Fibroblast of skin of abdomen (primary cell): ENCODE data around the gene PLEKHO1.
"Not testable (repeated sequence)": the region's sequence is repeated elsewhere in the genome, so short reads cannot be mapped to it uniquely, and the experiment has no call there.

Experiments
- DNase-seq: peaks from one replicate; pipeline ENCODE4 v3.0.0-alpha.2; 2013

Gene PLEKHO1

DNA sequence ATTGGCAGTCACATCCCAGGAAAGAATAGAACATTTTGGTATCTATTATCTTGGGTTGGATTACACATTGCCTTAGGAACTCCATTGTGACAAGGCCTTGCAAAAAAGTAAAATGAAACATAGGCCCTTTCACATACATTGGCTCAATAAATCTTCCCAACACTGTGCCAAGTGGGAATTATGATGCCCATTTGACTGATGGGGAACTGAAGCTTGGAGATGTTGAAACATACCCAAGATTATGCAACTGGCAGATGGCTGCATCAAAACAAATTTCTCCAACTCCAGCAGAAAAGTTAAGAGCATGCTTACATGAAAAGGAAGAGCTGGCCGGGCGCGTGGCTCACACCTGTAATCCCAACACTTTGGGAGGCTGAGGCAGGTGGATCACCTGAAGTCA lies 26.9 kb downstream of the PLEKHO1 start:
- no peak for DNase-seq

- DNase-seq, result no peak
Measured at GRCh38 chr1:150178548-150178947, 28.8 kb downstream of the PLEKHO1 start.

- no peak for DNase-seq
Measured at GRCh38 chr1:150179867-150180266, 30.2 kb downstream of the PLEKHO1 start.

- DNase-seq, result no peak
Measured at GRCh38 chr1:150180474-150180873, 30.8 kb downstream of the PLEKHO1 start.

DNA sequence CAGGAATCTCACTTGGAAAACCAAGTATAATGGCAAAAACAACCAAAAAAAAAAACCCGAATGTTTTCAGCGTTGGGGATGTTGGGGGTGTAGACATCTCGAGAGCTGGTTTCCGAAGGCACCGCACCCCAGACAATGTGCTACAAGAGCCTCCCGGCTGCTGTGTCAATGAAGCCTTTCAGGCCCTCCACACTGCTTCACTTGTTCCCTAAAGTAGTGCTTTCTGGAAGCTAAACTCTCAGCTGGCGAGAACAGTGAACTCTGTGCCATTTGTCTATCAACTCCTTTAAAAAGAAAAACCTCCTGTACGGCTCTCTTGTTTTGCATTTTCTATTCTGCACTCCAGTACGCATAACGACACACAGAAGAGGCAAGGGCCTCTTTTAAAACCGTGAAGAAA lies 32.5 kb downstream of the PLEKHO1 start:
- no peak for DNase-seq

DNA sequence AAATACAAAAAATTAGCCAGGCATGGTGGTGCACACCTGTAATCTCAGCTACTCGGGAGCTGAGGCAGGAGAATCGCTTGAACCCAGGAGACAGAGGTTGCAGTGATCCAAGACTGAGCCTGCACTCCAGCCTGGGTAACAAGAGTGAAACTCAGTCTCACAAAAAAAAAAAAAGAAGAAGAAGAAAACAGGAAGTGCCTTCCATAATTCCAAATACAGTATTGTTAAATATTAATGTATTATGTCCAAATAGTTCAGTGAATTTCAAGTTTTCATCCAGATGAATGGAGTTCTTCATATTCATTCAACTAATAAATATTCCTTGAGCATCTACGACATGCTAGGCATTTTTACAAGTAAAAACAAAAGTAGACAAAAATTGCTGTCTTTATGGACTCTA lies 33.3 kb downstream of the PLEKHO1 start:
- DNase-seq, result no peak

GRCh38 chr1:150185481-150185880 lies 35.8 kb downstream of the PLEKHO1 start:
- DNase-seq, result no peak

DNA sequence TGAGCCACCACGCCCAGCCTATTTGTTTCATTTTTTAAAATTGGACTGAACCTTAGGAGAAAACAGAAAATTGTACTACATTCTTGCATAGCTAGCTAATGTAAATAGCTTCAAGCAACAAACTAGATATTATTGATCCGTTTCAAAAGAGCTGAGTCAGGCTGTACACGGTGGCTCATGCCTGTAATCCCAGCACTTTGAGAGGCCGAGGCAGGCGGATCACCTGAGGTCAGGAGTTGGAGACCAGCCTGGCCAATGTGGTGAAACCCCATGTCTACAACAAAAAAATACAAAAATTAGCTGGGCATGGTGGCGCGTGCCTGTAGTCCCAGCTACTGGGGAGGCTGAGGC lies 36.7 kb downstream of the PLEKHO1 start:
- DNase-seq, result not testable (repeated sequence)

GRCh38 chr1:150186789-150187559 lies 37.3 kb downstream of the PLEKHO1 start:
- DNase-seq, result peak; percentile 64

DNA sequence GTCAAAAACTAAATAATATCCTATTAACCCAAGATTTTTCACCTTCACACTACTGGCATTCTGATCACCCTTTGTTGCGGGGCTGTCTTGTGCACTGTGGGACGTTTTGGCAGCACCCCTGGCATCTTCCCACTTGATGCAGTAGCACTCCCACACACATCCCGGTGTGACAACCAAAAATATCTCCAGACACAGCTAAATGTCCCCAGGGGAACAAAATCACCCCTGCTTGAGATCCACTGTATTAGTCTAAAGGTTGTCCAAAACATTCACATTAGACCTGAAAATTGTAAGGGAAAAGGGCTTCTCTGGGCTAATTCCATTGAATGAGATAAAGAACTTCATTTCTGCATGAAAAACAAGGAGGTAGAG lies 37.8 kb downstream of the PLEKHO1 start:
- no peak for DNase-seq

- peak; percentile 90 for DNase-seq
Measured at GRCh38 chr1:150192012-150192411, 42.3 kb downstream of the PLEKHO1 start.

- peak; percentile 89 for DNase-seq
Measured at GRCh38 chr1:150194381-150195031, 44.8 kb downstream of the PLEKHO1 start.

GRCh38 chr1:150196417-150196816 lies 46.7 kb downstream of the PLEKHO1 start:
- DNase-seq, result no peak

GRCh38 chr1:150207281-150207971 lies 57.7 kb downstream of the PLEKHO1 start:
- no peak for DNase-seq

DNA sequence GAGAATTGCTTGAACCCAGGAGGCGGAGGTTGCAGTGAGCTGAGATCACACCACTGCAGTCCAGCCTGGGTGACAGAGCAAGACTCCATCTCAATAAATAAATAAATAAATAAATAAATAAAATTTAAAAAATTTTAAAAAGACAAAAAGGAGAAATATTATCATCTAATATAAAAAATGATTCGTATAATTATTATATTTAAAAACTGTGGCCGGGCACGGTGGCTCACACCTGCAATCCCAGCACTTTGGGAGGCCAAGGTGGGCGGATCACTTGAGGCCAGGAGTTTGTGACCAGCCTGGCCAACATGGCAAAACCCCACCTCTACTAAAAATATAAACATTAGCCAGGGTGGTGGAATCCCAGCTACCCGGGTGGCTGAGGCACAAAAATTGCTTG lies 58.7 kb downstream of the PLEKHO1 start:
- DNase-seq, result not testable (repeated sequence)
